SK-N-MC (cell line): ENCODE measurements around the gene CCDC194.

Experiments used
- DNase-seq: peaks from one replicate; pipeline ENCODE4 v3.0.0-alpha.2; 2011; ENCODE audit warnings: low read depth, low spot score
- H3K27ac ChIP-seq: fragments of 200-600 bp; sonication (generic); 2 replicates; pipeline ENCODE4 v1.5.1; 2016; ENCODE audit warnings: mixed run types
- H3K36me3 ChIP-seq: fragments of 200-600 bp; sonication (generic); 2 replicates; pipeline ENCODE4 v1.6.1; 2017; ENCODE audit warnings: antibody characterized with exemption, low read length, mixed read lengths; ENCODE audit not compliant: insufficient read depth
- H3K4me3 ChIP-seq: fragments of 200-600 bp; sonication (generic); 2 replicates; pipeline ENCODE4 v1.5.1; 2016
- H3K9ac ChIP-seq: fragments of 200-600 bp; sonication (generic); 2 replicates; pipeline ENCODE4 v1.8.0; 2017; ENCODE audit warnings: mixed run types, mixed read lengths; ENCODE audit not compliant: insufficient read length
- H3K9me3 ChIP-seq: fragments of 200-600 bp; sonication (generic); 2 replicates; pipeline ENCODE4 v1.6.1; 2017; ENCODE audit warnings: low read depth, mild to moderate bottlenecking, antibody characterized with exemption, low read length, moderate library complexity, mixed read lengths
- EZH2 ChIP-seq: fragments of 200-600 bp; sonication (generic); IDR thresholded peaks from one replicate; pipeline ENCODE4 v1.6.1; 2017; ENCODE audit warnings: antibody characterized with exemption
- FOXP2 ChIP-seq: optimal IDR thresholded peaks from 2 replicates; pipeline ENCODE3; 2011; ENCODE audit warnings: mild to moderate bottlenecking, moderate library complexity; ENCODE audit not compliant: insufficient read depth; ENCODE audit errors: extremely low read length, control extremely low read depth
- POLR2AphosphoS5 ChIP-seq: IDR thresholded peaks from 2 replicates; pipeline ENCODE4 v1.6.1; 2012; ENCODE audit warnings: mild to moderate bottlenecking, low read depth, low read length, borderline replicate concordance

Gene CCDC194

GRCh38 chr19:17347877-17348276, 46.1 kb downstream of the CCDC194 start:
- TF ChIP-seq FOXP2 (no peak), EZH2 (no peak), POLR2AphosphoS5 (no peak)
- no peak overlapping the region for H3K27ac ChIP-seq

DNA sequence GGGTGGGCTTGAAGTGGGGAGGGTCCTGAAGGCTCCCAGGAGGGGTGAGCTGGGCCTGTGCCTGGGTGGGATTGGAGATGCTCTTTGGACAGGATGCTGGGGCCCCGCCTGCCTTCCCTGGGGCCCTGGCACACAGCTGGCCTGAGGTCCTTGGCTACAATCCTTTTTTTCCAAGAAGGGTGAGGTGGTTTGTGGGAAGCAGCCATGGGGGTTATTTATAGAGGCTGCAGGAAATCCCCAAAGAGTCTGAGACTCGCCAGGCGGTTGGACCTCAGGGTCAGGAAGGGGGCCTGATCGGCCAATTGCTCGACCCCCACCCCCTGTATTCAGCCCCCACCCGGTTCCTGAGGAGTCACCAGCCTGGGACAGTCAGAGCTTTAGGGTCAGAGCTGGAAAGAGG, 46.6 kb downstream of the CCDC194 start:
- Histone ChIP-seq H3K9ac (no peak overlapping the region), H3K27ac (no peak overlapping the region), H3K36me3 (no peaks in the 10 kb centered on the region), H3K4me3 (no peak overlapping the region), H3K9me3 (no peaks in the 10 kb centered on the region)
- DNase-seq, result no peak
- TF ChIP-seq POLR2AphosphoS5 (no peak), EZH2 (no peak), FOXP2 (no peak)

More at GRCh38 chr19:17347877-17348276, 46.1 kb downstream of the CCDC194 start:
- Histone ChIP-seq H3K9ac (no peak overlapping the region), H3K36me3 (no peaks in the 10 kb centered on the region), H3K4me3 (no peak overlapping the region), H3K9me3 (no peaks in the 10 kb centered on the region)
- DNase-seq, result no peak

DNA sequence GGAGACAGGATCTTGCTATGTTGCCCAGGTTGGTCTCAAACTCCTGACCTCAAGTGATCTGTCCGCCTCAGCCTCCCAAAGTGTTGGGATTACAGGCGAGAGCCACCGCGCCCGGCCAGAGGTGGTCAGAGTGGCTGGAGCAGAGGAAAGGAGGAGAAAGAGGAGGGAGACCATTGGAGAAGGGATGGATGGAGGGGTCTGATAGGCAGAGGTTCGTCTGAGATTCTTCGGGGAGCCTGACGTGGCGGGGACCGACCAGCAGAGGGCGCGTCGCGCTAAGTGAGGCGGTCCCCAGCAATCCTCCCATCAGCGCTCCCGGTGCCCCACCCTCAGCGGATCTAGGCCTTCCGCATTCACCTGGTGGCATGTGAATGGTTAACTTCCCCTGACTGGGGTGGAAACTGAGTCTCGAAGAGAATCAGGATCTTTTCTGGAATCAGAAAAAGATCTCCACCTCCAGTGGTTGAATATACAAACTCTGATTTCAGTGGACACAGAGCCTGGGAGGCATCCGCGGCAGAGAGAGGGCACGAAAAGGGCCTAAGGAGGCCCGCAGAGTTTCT, 47.8 kb downstream of the CCDC194 start:
- Histone ChIP-seq H3K9me3 (no peaks in the 10 kb centered on the region), H3K27ac (no peak overlapping the region), H3K9ac (no peak overlapping the region), H3K4me3 (no peak overlapping the region), H3K36me3 (no peaks in the 10 kb centered on the region; the same call in 1 of the 2 replicates)
- TF ChIP-seq FOXP2 (no peak), POLR2AphosphoS5 (no peak), EZH2 (no peak)
- no peak for DNase-seq

DNA sequence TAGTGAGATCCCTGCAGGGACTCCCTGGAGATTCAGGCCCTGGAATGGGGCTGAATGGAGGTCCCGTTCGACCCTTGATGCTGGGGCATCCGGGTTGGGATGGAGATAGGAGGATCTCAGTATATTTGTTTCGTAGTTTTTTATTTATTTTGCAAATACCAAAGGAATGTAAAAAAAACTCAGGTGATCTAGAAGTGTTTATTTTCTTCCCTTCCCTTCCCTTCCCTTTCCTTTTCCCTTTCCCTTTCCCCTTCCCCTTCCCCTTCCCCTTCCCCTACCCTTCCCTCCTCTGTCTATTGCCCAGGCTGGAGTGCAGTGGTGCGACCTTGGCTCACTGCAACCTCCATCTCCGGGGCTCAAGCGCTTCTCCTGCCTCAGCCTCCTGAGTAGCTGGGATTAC, 52.2 kb downstream of the CCDC194 start:
- no peak overlapping the region for H3K27ac ChIP-seq
- no peaks in the 10 kb centered on the region for H3K9me3 ChIP-seq
- H3K4me3 ChIP-seq, result no peak overlapping the region
- TF ChIP-seq POLR2AphosphoS5 (no peak), FOXP2 (no peak), EZH2 (no peak)
- DNase-seq, result no peak
- no peaks in the 10 kb centered on the region; the same call in 1 of the 2 replicates for H3K36me3 ChIP-seq
- no peak overlapping the region for H3K9ac ChIP-seq

DNA sequence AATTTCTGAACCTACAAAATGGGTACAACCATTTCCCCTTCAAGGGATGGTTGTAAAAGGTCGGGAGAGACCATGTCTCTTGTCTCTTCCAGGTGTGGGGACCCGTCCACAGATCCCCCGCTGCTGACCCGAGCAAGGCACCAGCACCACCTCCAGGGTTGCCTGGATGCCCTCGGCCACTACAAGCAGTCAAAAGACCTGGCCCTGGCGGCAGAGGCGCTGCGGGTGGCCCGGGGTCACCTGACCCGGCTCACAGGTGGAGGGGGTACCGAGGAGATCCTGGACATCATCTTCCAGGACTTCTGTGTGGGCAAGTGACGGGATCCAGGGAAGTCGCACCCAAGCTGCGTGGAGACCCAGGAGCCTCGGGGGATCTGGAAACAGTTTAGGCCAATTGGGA, 52.6 kb downstream of the CCDC194 start:
- Histone ChIP-seq H3K27ac (no peak overlapping the region), H3K4me3 (no peak overlapping the region), H3K9ac (no peak overlapping the region)

GRCh38 chr19:17340871-17341357, 53.1 kb downstream of the CCDC194 start:
- no peak for TF ChIP-seq EZH2
- TF ChIP-seq FOXP2, result no peak
- no peak for TF ChIP-seq POLR2AphosphoS5
- no peak overlapping the region for H3K4me3 ChIP-seq
- no peaks in the 10 kb centered on the region; the same call in 1 of the 2 replicates for H3K36me3 ChIP-seq
- no peak overlapping the region for H3K27ac ChIP-seq
- H3K9ac ChIP-seq, result no peak overlapping the region
- no peaks in the 10 kb centered on the region for H3K9me3 ChIP-seq
- DNase-seq, result no peak

More for the DNA sequence above, 52.6 kb downstream of the CCDC194 start:
- no peaks in the 10 kb centered on the region; the same call in 1 of the 2 replicates for H3K36me3 ChIP-seq
- TF ChIP-seq FOXP2 (no peak), POLR2AphosphoS5 (no peak), EZH2 (no peak)
- no peaks in the 10 kb centered on the region for H3K9me3 ChIP-seq
- DNase-seq, result no peak
